NCI-H146 treated with DMSO at 0.1 percent for 48 hours (cell line): ENCODE measurements around the gene ATOH8.
"Not testable (repeated sequence)": the region's sequence is repeated elsewhere in the genome, so short reads cannot be mapped to it uniquely, and the experiment has no call there.

Experiments used
- DNase-seq: peaks from one replicate; lab custom pipeline; 2025; ENCODE audit not compliant: unreplicated experiment; lab: John Stamatoyannopoulos, UW

The ATOH8 gene

DNA sequence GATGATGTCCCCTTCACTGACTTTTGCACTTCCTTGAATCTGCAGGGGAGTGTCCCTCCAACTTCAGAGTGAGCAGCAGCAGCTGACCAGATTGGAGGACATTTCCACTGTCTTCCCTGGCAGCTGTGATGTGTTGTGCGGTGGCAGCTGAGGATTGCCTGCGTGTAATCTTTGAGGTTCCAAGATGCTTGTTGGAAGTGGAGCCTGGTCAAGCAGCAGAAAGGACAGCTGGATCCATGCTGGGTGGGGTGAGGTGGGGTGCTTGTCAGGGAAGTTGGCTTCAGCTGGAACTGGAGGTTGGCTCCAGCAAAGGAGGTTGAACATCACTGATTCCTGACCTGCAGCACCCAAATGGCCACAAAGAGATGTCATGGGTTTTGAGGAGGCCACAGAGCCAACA, 70.2 kb downstream of the ATOH8 start:
- DNase-seq, result no peak

DNA sequence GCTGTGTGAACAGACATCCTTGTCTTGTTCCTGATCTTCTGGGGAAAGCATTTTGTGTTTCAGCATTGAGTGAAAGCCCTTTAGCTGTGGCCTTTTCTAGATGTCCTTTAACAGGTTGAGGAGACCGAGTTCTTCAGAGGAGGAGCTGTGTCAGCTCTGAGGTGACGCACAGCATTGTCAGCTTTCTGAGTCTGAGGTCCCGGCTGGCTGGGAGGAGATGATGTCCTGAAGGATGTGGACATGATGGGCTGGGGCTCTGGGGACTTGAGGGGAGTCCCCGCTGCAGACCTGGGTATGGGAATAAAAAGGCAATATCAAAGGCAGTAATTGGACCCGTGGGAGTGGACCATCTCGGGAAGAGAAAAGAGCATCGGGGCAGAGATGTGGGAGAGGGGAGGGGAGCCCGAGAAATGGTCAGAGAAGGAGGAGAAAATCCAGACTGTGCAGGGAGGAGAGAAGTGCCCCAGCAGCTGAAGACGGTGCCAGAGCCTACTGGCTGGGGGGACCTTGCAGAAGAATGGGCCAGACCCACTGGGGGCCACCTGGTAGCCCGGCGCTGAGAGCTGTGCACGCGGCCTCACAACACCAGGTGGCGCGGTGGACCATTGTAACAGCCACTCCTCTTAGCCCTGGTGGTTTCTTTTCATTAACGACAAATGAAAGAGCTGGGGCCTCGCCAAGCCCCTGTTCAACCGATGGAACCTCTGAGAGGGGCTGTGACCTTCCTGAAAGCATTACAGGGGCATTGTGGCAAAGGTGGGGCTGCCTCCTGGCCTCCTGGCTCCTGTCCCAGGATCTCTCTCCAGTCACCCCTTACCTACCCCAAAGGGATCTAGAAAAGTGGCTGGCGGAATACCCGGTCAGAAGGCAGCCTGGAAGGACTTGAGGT, 73.4 kb downstream of the ATOH8 start:
- peak; percentile 36 for DNase-seq

DNA sequence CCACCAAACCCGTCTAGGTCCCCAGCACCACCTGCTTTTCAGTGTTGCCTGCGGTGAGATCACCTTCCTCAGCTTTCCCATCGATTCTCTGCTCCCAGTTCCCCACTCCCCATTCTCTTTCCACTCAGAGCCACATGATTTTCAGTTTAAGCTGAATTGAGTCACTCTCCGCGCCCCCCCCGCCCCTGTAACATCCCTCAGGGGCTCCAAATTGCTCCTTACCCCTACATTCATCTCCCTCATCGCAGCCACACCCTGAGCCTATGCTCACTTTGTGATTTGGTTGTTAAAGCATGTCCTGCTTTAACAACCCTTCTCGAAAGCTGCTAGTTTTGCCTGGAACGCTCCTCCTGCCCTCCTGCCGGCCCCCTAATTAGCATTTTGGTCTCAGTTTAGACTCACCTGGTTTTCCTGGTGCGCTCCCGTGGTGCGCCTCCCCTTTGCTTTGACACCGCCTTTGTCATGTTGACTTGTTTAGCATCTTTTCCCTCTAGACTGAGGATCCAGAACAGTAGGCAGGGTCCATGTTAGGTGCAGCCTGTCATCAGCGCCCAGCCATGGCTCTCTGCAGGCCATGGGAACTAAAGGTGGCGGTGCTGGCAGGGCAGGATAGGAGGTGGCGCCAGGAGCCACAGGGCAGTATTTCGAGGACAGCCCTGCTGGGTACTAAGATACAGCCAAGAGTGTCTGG, 74.2 kb downstream of the ATOH8 start:
- DNase-seq, result no peak

DNA sequence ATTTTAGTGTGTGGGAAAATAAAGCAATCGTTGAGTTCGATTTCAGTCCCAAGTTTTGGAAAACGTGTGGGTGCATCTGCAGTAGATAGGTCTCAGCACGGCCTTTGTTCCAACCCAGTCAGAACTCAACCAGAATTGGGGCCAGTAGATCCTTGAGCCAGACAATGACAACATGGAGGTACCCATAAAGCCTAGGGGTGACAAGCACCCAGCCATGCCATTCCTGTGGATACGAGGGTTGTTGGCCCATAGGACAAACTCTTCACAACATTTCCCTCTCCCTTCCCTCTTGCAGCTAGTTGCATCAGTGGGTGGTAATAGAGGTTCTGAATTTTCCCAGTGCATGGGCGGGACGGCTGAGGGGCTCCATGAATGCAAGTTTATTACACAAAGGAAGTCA, 74.9 kb downstream of the ATOH8 start:
- no peak for DNase-seq

DNA sequence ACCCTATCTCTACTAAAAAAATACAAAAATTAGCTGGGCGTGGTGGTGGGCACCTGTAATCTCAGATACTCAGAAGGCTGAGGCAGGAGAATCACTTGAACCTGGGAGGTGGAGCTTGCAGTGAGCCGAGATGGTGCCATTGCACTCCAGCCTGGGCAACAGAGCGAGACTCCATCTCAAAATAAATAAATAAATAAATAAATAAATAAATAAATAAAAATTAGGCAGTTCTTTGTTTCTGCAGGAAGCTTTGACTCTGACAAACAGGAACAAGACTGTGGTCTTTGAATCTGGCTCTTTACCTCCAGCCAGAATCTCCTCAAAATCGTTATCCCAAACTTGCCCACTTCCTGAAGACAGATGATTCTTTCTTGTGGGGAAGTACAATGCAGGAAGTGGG, 75.6 kb downstream of the ATOH8 start:
- DNase-seq, result not testable (repeated sequence)

DNA sequence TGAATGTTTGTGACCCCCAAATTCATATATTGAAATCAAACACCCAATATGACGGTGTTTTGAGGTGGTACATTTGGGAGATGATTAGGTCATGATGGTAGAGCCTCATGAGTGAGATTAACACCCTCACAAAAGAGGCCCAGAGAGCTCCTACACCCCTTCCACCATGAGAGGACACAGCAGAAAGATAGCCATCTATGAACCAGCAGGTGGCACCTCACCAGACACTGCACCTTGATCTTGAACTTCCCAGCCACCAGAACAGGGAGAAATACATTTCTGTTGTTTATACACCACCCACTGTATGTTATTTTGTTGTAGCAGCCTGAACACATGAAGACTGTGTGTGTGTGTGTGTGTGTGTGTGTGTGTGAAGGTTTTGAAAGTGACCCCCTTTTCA, 76.9 kb downstream of the ATOH8 start:
- no peak for DNase-seq

DNA sequence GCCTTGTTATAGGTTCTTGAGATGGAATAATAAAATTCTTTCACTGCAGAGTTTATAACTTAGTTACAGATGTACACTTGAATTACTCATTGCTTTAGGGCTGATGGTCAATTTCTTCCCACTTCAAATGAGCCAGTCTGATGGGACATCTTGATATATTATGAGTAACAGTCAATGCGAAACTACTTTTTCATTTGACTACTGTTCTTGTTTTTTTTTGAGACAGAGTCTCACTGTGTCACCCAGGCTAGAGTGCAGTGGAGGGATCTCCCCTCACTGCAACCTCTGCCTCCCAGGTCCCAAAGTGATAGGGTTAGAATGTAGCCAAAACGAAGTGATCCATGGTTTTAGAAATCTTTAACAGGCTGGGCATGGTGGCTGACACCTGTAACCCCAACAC, 77.9 kb downstream of the ATOH8 start:
- DNase-seq, result no peak

DNA sequence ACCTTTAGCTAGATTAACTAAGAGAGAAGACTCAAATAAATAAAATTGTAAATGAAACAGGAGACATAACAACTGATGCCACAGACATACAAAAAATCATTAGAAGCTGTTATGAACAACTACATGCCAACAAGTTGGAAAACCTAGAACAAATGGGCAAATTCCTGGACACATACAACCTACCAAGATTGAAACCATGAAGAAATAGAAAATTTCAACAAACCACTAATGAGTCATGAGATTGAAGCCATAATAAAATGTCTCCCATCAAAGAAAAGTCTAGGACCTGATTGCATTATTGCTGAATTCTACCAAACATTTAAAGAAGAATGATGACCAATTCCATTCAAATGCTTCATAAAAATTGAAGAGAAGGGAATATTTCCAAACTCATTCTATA, 80.7 kb downstream of the ATOH8 start:
- no peak for DNase-seq
